Mammary epithelial cell (primary cell): ENCODE results near the gene MSH3.

ENCODE experiments used
- EZH2 ChIP-seq: IDR thresholded peaks from 2 replicates; pipeline ENCODE4 v1.6.1; 2012; ENCODE audit warnings: low read length, inconsistent platforms, borderline replicate concordance
- TF ChIP-seq, protein P1 (sequence below), 2 donors: IDR thresholded peaks in 1 of 2; conservative IDR thresholded peaks in 1 of 2; 2 replicates each; pipeline ENCODE4 v1.5.1; 2011 to 2012; ENCODE audit warnings: inconsistent platforms in 2 of 2, low read length in 2 of 2, mild to moderate bottlenecking in 2 of 2, control low read depth in 1 of 2, low read depth in 1 of 2; ENCODE audit not compliant: insufficient read depth in 1 of 2; ENCODE audit errors: extremely low read depth in 1 of 2

GRCh38 chr5:80797428-80798024, 143.1 kb downstream of the MSH3 start:
- TF ChIP-seq, protein P1, sequence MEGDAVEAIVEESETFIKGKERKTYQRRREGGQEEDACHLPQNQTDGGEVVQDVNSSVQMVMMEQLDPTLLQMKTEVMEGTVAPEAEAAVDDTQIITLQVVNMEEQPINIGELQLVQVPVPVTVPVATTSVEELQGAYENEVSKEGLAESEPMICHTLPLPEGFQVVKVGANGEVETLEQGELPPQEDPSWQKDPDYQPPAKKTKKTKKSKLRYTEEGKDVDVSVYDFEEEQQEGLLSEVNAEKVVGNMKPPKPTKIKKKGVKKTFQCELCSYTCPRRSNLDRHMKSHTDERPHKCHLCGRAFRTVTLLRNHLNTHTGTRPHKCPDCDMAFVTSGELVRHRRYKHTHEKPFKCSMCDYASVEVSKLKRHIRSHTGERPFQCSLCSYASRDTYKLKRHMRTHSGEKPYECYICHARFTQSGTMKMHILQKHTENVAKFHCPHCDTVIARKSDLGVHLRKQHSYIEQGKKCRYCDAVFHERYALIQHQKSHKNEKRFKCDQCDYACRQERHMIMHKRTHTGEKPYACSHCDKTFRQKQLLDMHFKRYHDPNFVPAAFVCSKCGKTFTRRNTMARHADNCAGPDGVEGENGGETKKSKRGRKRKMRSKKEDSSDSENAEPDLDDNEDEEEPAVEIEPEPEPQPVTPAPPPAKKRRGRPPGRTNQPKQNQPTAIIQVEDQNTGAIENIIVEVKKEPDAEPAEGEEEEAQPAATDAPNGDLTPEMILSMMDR (conservative IDR thresholded peaks at IDR 0.05 in 1 of 2, IDR thresholded peaks at IDR 0.05 in 1 of 2; ENCODE audit: extremely low read depth in 1 of 2, insufficient read depth in 1 of 2, low read depth in 1 of 2, low read length in 2 of 2), result no peak
- no peak for TF ChIP-seq EZH2
